Stimulated activated CD8-positive, alpha-beta memory T cell treated with anti-CD3 and anti-CD28 coated beads, Interleukin-4, amount 100 ng/mL, for 4 hours (primary cell): ENCODE data around the gene CABP4.
"Not testable (repeated sequence)": the region's sequence is repeated elsewhere in the genome, so short reads cannot be mapped to it uniquely, and the experiment has no call there.

Source experiments
- DNase-seq, 2 donors: peaks; one replicate each; pipeline ENCODE4 v3.0.0-alpha.2; 2020; ENCODE audit warnings: low read depth in 2 of 2, low spot score in 1 of 2

The CABP4 gene

DNA sequence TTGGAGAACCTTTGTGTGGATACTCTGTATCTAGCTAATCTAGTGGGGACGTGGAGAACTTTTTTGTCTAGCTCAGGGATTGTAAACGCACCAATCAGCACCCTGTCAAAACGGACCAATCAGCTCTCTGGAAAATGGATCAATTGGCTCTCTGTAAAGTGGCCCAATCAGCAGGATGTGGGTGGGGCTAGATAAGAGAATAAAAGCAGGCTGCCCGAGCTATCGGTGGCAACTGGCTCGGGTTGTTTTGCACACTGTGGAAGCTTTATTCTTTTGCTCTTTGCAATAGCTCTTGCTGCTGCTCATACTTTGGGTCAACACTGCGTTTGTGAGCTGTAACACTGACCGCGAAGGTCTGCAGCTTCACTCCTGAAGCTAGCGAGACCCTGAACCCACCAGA lies 21.5 kb downstream of the CABP4 start:
- not testable (repeated sequence) for DNase-seq

- DNase-seq: not testable (repeated sequence)
Measured at GRCh38 chr11:67477344-67478050, 22.3 kb downstream of the CABP4 start.

DNA sequence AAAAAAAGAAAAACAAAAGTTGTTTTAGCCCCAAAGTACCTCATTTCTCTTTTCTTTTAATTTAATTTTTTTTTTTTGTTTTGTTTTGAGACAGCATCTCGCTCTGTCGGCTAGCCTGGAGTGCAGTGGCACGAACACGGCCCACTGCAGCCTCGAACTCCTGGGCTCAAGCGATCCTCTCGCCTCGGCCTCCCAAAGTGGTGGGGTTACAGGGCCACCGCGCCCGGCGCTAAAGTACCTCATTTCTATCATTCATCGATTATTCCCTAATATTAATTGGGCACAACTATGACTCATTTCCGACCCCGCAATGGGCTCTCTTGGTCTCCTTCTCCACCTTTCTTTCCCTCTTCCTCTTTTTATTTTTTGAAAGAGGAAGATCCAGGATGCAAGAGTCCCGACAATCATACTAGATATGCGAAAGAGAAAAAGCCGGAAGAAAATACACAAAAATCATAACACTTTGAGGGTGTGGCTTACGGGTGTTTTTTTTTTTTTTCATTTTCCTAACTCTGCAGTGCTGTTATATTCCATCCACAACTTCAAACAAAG lies 27.2 kb downstream of the CABP4 start:
- no peak for DNase-seq

- peak; percentile 89 to 93 for DNase-seq
Measured at GRCh38 chr11:67482827-67483798, 28.0 kb downstream of the CABP4 start, which contains the start of gene AIP. TSS of gene AIP (plus strand) at chr11:67483026. CDS start at chr11:67483159, 133 bp downstream.

DNA sequence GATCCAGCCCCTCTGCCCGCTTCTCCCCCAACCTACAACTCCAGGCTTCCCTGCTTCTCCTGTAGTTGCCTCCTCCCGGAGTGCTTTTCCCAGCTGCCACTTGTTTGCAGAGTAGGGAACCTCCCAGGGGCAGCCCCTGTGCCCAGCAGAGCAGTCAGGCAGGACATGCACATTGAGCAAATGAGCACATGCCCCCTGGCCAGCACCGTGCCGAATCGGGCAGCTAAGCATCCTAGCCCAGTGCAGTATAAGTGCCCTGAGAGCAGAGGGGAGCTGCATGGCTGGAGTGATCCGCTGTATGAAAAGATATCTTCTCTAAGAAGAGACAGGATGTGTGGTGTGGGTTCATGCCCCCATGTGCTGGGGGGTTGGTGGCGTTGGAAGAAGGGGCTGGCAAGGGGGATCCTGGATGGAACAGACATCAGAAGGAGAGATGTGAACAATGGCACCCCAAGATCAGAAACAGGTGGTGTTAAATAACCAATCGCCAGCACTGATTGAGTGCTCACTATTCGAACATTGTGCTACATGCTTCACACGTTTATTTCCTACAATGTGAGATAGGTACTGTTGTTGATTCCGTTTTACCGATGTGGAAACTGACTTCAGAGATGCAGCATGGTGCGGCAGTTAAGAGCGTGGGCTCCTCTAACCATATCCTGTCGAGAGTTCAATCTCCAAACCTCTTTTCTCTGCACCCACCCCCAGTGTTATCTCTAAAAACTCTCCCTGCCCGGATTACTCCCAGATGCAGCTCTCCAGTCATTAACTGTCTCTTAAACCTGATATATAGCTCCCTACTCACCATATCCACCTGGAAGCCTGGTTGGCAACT lies 28.9 kb downstream of the CABP4 start:
- no peak for DNase-seq

GRCh38 chr11:67484847-67485311 lies 29.7 kb downstream of the CABP4 start:
- DNase-seq: no peak

- not testable (repeated sequence) for DNase-seq
Measured at GRCh38 chr11:67485873-67486361, 30.8 kb downstream of the CABP4 start.

GRCh38 chr11:67486481-67487195 lies 31.5 kb downstream of the CABP4 start:
- DNase-seq: no peak

DNA sequence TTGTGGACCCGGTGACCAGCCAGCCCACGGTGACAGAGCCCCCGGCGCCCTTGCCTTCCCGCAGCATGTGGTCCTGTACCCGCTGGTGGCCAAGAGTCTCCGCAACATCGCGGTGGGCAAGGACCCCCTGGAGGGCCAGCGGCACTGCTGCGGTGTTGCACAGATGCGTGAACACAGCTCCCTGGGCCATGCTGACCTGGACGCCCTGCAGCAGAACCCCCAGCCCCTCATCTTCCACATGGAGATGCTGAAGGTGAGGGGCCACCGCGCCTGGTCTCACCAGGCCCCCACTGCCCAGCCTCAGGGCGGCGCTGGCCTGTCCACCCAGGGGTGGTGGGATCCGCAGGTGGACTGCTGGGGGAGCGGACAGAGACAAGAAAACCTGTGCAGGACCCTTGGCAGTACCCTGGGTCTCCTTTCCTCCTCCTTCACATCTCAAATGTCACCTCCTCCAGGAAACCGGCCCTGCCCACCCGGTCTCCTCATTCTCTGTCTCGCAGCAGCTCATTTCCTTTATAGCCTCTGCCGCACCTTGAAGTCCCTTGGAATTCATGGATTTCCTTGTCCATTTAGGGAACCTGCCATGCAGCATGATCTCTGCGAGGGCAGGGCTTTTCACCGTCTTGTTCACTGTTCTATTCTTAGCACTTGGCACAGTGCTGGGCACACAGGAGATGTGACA lies 34.2 kb downstream of the CABP4 start:
- DNase-seq: no peak

GRCh38 chr11:67489885-67490726 lies 35.0 kb downstream of the CABP4 start:
- DNase-seq: no peak

DNA sequence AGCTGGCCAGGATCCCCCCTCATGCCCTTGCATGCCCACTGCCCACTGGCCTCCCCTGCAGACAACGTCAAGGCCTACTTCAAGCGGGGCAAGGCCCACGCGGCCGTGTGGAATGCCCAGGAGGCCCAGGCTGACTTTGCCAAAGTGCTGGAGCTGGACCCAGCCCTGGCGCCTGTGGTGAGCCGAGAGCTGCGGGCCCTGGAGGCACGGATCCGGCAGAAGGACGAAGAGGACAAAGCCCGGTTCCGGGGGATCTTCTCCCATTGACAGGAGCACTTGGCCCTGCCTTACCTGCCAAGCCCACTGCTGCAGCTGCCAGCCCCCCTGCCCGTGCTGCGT lies 35.5 kb downstream of the CABP4 start:
- DNase-seq: no peak

GRCh38 chr11:67491276-67492068 lies 36.3 kb downstream of the CABP4 start:
- DNase-seq: no peak

DNA sequence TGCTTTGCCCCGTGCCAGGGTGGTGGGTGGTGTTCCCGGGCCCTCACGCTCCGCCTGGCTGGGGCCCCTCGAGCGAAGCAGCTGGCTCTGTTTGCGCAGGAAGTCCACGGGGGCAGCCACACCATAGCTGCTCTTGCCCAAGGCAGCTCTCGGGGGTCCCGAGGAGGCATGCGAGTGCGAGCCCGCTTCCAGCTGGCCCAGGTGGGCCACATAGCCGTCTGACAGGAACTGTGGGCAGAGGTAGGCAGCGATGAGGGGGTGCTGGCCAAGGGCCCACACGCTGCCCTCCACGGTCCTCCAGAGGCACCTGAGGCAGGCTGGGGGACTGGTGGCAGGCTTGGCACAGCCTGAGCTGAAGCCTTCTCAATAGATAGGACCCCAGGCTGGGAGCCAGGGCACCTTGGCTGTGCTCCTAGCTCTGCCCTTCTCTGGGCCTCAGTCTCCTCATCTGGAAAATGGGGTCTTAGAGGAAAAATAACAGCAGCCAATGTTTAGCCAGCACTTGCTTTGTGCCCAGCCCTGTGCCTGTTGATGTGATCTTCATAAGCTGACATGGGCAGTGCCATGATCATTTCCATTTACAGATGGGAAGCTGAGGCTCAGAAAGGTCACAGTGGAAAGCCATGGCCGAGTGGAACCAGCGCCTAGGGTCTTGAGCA lies 37.0 kb downstream of the CABP4 start:
- DNase-seq: no peak

DNA sequence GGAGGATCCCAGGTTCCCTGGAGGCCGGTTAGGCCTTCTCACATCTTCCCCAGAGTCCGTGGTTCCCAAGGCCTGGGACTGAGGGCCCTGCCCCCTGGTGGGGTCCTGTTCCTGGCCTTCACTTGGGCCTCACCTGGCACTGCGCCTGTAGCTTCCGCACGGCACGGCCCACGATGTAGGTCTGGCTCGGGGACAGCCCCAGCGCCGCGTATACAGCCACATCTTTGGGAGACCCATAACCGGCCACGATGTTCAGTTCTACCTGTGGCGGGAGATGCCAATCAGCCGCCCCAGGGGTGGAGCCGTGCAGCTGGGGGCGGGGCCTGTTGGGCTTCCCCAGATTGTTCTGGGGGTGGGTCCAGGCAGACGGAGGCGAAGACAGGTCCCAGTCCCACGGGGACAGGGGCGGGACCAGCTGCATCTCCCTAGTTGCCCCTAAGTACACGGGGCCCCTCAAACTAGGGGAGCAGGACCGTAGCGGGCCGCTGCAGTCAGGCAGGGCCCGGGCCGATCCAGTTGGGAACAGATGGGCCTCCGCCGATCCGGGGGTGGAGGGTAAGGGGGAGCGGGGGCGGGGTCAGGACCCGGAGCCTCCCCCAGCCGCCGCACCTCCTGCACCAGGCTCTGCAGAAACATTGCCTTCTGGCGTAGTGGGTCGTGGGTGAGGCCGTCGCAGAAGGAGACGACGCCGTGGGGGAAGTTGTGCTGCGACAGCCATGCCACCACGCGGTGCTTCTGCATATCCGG lies 37.8 kb downstream of the CABP4 start:
- DNase-seq: no peak

DNA sequence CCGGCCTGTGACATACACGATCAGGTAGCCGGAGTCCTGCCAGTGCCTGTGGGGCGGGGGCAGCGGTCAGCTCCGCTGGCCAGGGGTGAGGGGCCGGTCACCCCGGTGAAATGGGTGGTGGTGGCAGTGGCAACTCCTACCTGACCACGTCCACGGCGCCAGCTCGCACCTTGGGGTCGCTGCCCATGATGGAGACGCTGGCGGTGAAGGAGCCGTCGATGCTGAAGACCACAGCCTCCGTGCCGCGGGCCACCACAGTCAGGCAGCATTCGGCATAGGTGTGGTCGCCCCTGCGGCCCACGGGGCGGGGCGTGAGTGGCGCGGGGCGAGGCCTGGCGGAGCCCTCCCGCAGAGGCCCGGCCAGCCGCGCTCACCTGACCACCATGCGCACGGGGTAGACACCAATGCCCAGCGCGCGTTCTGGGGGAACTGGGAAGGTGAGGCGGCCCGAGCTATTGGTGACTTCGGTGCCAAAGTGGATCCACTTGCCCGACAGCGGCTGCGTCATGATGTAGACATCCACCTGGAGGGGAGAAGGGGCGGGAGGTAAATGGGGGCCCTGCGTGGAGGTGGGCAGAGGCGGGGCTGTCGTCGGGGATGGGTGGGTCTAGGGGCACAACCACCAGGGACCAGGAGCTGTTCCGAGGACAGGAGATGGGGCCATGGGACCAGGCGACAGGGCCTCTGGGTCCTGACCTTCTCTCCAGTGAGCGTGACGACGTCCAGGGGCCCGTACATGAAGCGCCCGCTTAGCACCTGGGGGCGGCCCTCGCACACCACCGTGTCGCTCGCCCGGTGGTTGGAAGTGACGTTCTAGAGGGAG lies 38.6 kb downstream of the CABP4 start:
- no peak for DNase-seq
